ENCODE results near the gene RAB4B.
"Not testable (repeated sequence)": the region's sequence is repeated elsewhere in the genome, so short reads cannot be mapped to it uniquely, and the experiment has no call there.

GRCh38 chr19:40766385-40766784 lies 11.7 kb upstream of the RAB4B start:
- TF ChIP-seq CTCF (conservative IDR thresholded peaks at IDR 0.05; ENCODE audit: low read length); EZH2phosphoT487 (IDR thresholded peaks at IDR 0.05; ENCODE audit: borderline replicate concordance): not testable (repeated sequence)

Measured in Loucy (cell line).